Liver (tissue), 3 donors: ENCODE results near the gene PGAP6.

Source experiments
- ATF3 ChIP-seq: IDR thresholded peaks from 2 replicates; pipeline ENCODE4 v1.6.1; 2016; ENCODE audit warnings: antibody characterized with exemption
- CTCF ChIP-seq: fragments of 150-350 bp; IDR thresholded peaks from 2 replicates; pipeline ENCODE4 v1.5.1; 2017; ENCODE audit warnings: improper control_type of control experiment, low read depth, low read length; ENCODE audit not compliant: missing input control
- EGR1 ChIP-seq, 2 donors: IDR thresholded peaks; 2 replicates each; pipeline ENCODE4 v1.6.1; 2016 to 2018; ENCODE audit warnings: antibody characterized with exemption in 2 of 2, low read depth in 2 of 2
- FOXA1 ChIP-seq: IDR thresholded peaks from 2 replicates; pipeline ENCODE4 v1.6.1; 2016; ENCODE audit warnings: antibody characterized with exemption
- GABPA ChIP-seq, 2 donors: IDR thresholded peaks in 1 of 2; conservative IDR thresholded peaks in 1 of 2; 2 replicates each; pipeline ENCODE4 v1.6.1; 2016; ENCODE audit warnings: antibody characterized with exemption in 2 of 2, mild to moderate bottlenecking in 1 of 2, moderate library complexity in 1 of 2
- HNF4G ChIP-seq: IDR thresholded peaks from 2 replicates; pipeline ENCODE4 v1.6.1; 2016; ENCODE audit warnings: antibody characterized with exemption
- JUND ChIP-seq, 2 donors: IDR thresholded peaks; 2 replicates each; pipeline ENCODE4 v1.6.1; 2016; ENCODE audit warnings: antibody characterized with exemption in 2 of 2
- MAX ChIP-seq: IDR thresholded peaks from 2 replicates; pipeline ENCODE4 v1.6.1; 2016; ENCODE audit warnings: antibody characterized with exemption
- RAD21 ChIP-seq, 2 donors: IDR thresholded peaks; 2 replicates each; pipeline ENCODE4 v1.6.1; 2016; ENCODE audit warnings: antibody characterized with exemption in 2 of 2, mild to moderate bottlenecking in 2 of 2
- REST ChIP-seq: IDR thresholded peaks from 2 replicates; pipeline ENCODE4 v1.6.1; 2016; ENCODE audit warnings: antibody characterized with exemption, mild to moderate bottlenecking
- RXRA ChIP-seq, 2 donors: IDR thresholded peaks; 2 replicates each; pipeline ENCODE4 v1.6.1; 2017 to 2018; ENCODE audit warnings: antibody characterized with exemption in 2 of 2, mild to moderate bottlenecking in 1 of 2
- TAF1 ChIP-seq: conservative IDR thresholded peaks from 2 replicates; pipeline ENCODE4 v1.6.1; 2016; ENCODE audit warnings: antibody characterized with exemption, mild to moderate bottlenecking
- YY1 ChIP-seq: IDR thresholded peaks from 2 replicates; pipeline ENCODE4 v1.6.1; 2016; ENCODE audit warnings: antibody characterized with exemption, mild to moderate bottlenecking
- ZBTB33 ChIP-seq: IDR thresholded peaks from 2 replicates; pipeline ENCODE4 v1.6.1; 2016; ENCODE audit warnings: antibody characterized with exemption
- donor health status: healthy.
- donor health status: healthy.

GRCh38 chr16:345772-346171, 36.0 kb downstream of the PGAP6 start:
- TF ChIP-seq CTCF (no peak), RAD21 (IDR thresholded peaks at IDR 0.05) (no peak), EGR1 (IDR thresholded peaks at IDR 0.05; ENCODE audit: low read depth in 2 of 2) (no peak), ZBTB33 (no peak), JUND (IDR thresholded peaks at IDR 0.05) (no peak), TAF1 (no peak), ATF3 (no peak), RXRA (IDR thresholded peaks at IDR 0.05) (no peak), GABPA (IDR thresholded peaks at IDR 0.05 in 1 of 2, conservative IDR thresholded peaks at IDR 0.05 in 1 of 2) (no peak), MAX (no peak), REST (no peak), FOXA1 (no peak), HNF4G (no peak), YY1 (no peak)
